Testis (tissue), 3 donors: Measurements from ENCODE around the gene GUCA2A. TPM values are rescaled to one million over a fixed set of nuclear protein-coding genes. Genes with fewer than 3 reads are reported as not detected.

Experiments used
- DNase-seq: peaks from one replicate; pipeline ENCODE4 v3.0.0-alpha.2; 2019
- H3K27ac ChIP-seq, 2 donors: fragments of 200-600 bp; sonication (generic); one replicate each; pipeline ENCODE4 v1.5.1; 2019
- H3K27me3 ChIP-seq: fragments of 200-600 bp; sonication (generic); one replicate; pipeline ENCODE4 v1.5.1; 2019
- H3K36me3 ChIP-seq: fragments of 200-600 bp; sonication (generic); one replicate; pipeline ENCODE4 v1.5.1; 2017; ENCODE audit warnings: low read depth; ENCODE audit errors: missing control alignments
- H3K4me1 ChIP-seq: fragments of 200-600 bp; sonication (generic); one replicate; pipeline ENCODE4 v1.5.1; 2019
- H3K4me3 ChIP-seq, 2 donors: fragments of 200-600 bp; sonication (generic); one replicate each; pipeline ENCODE4 v1.5.1; 2017 to 2019
- H3K9me3 ChIP-seq: fragments of 200-600 bp; sonication (generic); one replicate; pipeline ENCODE4 v1.5.1; 2017
- CTCF ChIP-seq, 3 experiments: fragments of 450-650 bp in 2 of 3; fragments of 200-600 bp in 1 of 3; sonication (generic) in 1 of 3; IDR thresholded peaks; one replicate each; pipeline ENCODE4 v1.5.1; 2016 to 2019; ENCODE audit warnings: antibody characterized with exemption in 3 of 3, mild to moderate bottlenecking in 2 of 3, moderate library complexity in 1 of 3
- POLR2A ChIP-seq: fragments of 450-650 bp; IDR thresholded peaks from one replicate; pipeline ENCODE4 v1.6.1; 2017; ENCODE audit warnings: antibody characterized with exemption, mild to moderate bottlenecking, moderate library complexity
- WGBS, 2 donors: methylation state at CpG; one replicate each; pipeline ENCODE4 v1.1.5; 2018; 5-methylcytosine and 5-hydroxymethylcytosine counted together
- intact Hi-C: fragments of 100-400 bp; cut with DNase I; formaldehyde crosslinking; loops from one replicate; pipeline ENCODE4 v1.15.1; 2023; ENCODE audit warnings: low total_unique reads
- polyA plus RNA-seq: library from polyadenylated mRNA; stranded (reverse); fragments of 350-450 nt; fragmentation: Illumina TruSeq; extraction: RNeasy Lipid Tissue Mini Kit (QIAGEN cat#74804); gene quantifications from one replicate; pipeline ENCODE4 v1.2.3, GENCODE V29; 2014; ENCODE audit warnings: low read depth, low replicate concordance; ENCODE audit not compliant: insufficient read depth
- total RNA-seq, 2 donors: library from RNA; depleted of rRNA; stranded (reverse); fragments of >200 nt; gene quantifications; one replicate each; pipeline ENCODE4 v1.2.3, GENCODE V29; 2016

Gene GUCA2A
- total and polyA plus RNA-seq, 3 donors from 2014 or later = not detected

GRCh38 chr1:42170779-42171621, 6.5 kb upstream of the GUCA2A start:
- Histone ChIP-seq H3K4me1 (peaks cover 29% of the 10 kb centered on the region), H3K4me3 (no peak overlapping the region), H3K36me3 (no peaks in the 10 kb centered on the region), H3K9me3 (no peaks in the 10 kb centered on the region), H3K27ac (no peak overlapping the region), H3K27me3 (no peaks in the 10 kb centered on the region)
- TF ChIP-seq POLR2A (no peak), CTCF (IDR thresholded peaks at IDR 0.05) (no peak)
- 51 to 65% methylated on average over 16 to 17 of the region's 17 CpGs for WGBS, 2 donors
- no peak for DNase-seq
- intact Hi-C loops = loop anchor here (10.0 kb wide), 1 partner anchor 596 kb away; no protein-coding TSS in a partner anchor

- H3K4me1 ChIP-seq = peaks cover 33% of the 10 kb centered on the region
Observed at GRCh38 chr1:42168763-42169162, 4.2 kb upstream of the GUCA2A start.

GRCh38 chr1:42168391-42168670, 3.8 kb upstream of the GUCA2A start:
- TF ChIP-seq POLR2A (no peak), CTCF (IDR thresholded peaks at IDR 0.05) (no peak)
- no peak for DNase-seq
- H3K27me3 ChIP-seq = no peaks in the 10 kb centered on the region
- no peak overlapping the region for H3K4me3 ChIP-seq
- peaks cover 29% of the 10 kb centered on the region for H3K4me1 ChIP-seq
- no peaks in the 10 kb centered on the region for H3K9me3 ChIP-seq
- no peak overlapping the region for H3K27ac ChIP-seq
- intact Hi-C loops = no loop called here
- no peaks in the 10 kb centered on the region for H3K36me3 ChIP-seq
- 40 to 64% methylated on average over 1 of the region's 1 CpG for WGBS, 2 donors

More at GRCh38 chr1:42168763-42169162, 4.2 kb upstream of the GUCA2A start:
- Histone ChIP-seq H3K27me3 (no peaks in the 10 kb centered on the region), H3K9me3 (no peaks in the 10 kb centered on the region), H3K27ac (no peak overlapping the region), H3K36me3 (no peaks in the 10 kb centered on the region), H3K4me3 (no peak overlapping the region)
- intact Hi-C loops = no loop called here
- 97 to 100% methylated on average over 2 to 3 of the region's 3 CpGs for WGBS, 2 donors
- TF ChIP-seq CTCF (IDR thresholded peaks at IDR 0.05) (no peak), POLR2A (no peak)
- DNase-seq = no peak

GRCh38 chr1:42167611-42168390, 3.3 kb upstream of the GUCA2A start:
- TF ChIP-seq POLR2A = no peak
- TF ChIP-seq CTCF (IDR thresholded peaks at IDR 0.05) = no peak
- Histone ChIP-seq H3K27ac (no peak overlapping the region), H3K4me3 (no peak overlapping the region), H3K36me3 (no peaks in the 10 kb centered on the region), H3K4me1 (peaks cover 23% of the 10 kb centered on the region), H3K27me3 (no peaks in the 10 kb centered on the region), H3K9me3 (no peaks in the 10 kb centered on the region)
- WGBS, 2 donors = 46 to 71% methylated on average over 21 of the region's 21 CpGs
- no peak for DNase-seq
- intact Hi-C loops = no loop called here
